Trophoblast cell (in vitro differentiated cells and primary cell): ENCODE measurements around the gene NSF.
"Not testable (repeated sequence)": the region's sequence is repeated elsewhere in the genome, so short reads cannot be mapped to it uniquely, and the experiment has no call there.

Source experiments
- DNase-seq, 2 donors: peaks; one replicate each; pipeline ENCODE4 v3.0.0-alpha.2; 2016
- H2AFZ ChIP-seq: 2 replicates; pipeline ENCODE4 v1.6.1; 2013; ENCODE audit warnings: low read length, moderate library complexity, mild to moderate bottlenecking; ENCODE audit not compliant: insufficient read depth, poor library complexity
- H2AK5ac ChIP-seq: 2 replicates; pipeline ENCODE4 v1.6.1; 2013; ENCODE audit warnings: mild to moderate bottlenecking, low read length
- H2BK120ac ChIP-seq: 2 replicates; pipeline ENCODE4 v1.6.1; 2013; ENCODE audit warnings: low read length, mild to moderate bottlenecking, moderate library complexity; ENCODE audit not compliant: insufficient read depth, poor library complexity
- H2BK12ac ChIP-seq: 2 replicates; pipeline ENCODE4 v1.6.1; 2013; ENCODE audit warnings: mild to moderate bottlenecking, low read length, moderate library complexity
- H2BK5ac ChIP-seq: 2 replicates; pipeline ENCODE4 v1.6.1; 2013; ENCODE audit warnings: low read length, low read depth, moderate library complexity, mild to moderate bottlenecking; ENCODE audit not compliant: poor library complexity
- H3K14ac ChIP-seq: 2 replicates; pipeline ENCODE4 v1.6.1; 2013; ENCODE audit warnings: mild to moderate bottlenecking, low read length
- H3K18ac ChIP-seq: 2 replicates; pipeline ENCODE4 v1.6.1; 2013; ENCODE audit warnings: mild to moderate bottlenecking, low read length
- H3K23ac ChIP-seq: 2 replicates; pipeline ENCODE4 v1.6.1; 2013; ENCODE audit warnings: low read length
- H3K27ac ChIP-seq: 2 replicates; pipeline ENCODE4 v1.5.1; 2013; ENCODE audit warnings: low read depth, mild to moderate bottlenecking, inconsistent platforms, low read length, moderate library complexity
- H3K27me3 ChIP-seq: 2 replicates; pipeline ENCODE4 v1.6.1; 2013; ENCODE audit warnings: inconsistent platforms, mild to moderate bottlenecking, low read length, moderate library complexity; ENCODE audit not compliant: insufficient read depth
- H3K36me3 ChIP-seq, 2 experiments: 1 replicate in 1 of 2; 2 replicates in 1 of 2; pipeline ENCODE4 v1.6.1; 2013; ENCODE audit warnings: low read length in 2 of 2, mild to moderate bottlenecking in 2 of 2, moderate library complexity in 1 of 2; ENCODE audit not compliant: insufficient read depth in 2 of 2, control insufficient read depth in 1 of 2
- H3K4ac ChIP-seq: 2 replicates; pipeline ENCODE4 v1.6.1; 2013; ENCODE audit warnings: low read depth, mild to moderate bottlenecking, low read length, moderate library complexity
- H3K4me1 ChIP-seq, 2 experiments: 1 replicate in 1 of 2; 2 replicates in 1 of 2; pipeline ENCODE4 v1.6.1; 2013; ENCODE audit warnings: low read length in 2 of 2, mild to moderate bottlenecking in 2 of 2, moderate library complexity in 1 of 2; ENCODE audit not compliant: insufficient read depth in 2 of 2, control insufficient read depth in 1 of 2
- H3K4me2 ChIP-seq: 2 replicates; pipeline ENCODE4 v1.6.1; 2013; ENCODE audit warnings: inconsistent platforms, mild to moderate bottlenecking, low read length, moderate library complexity
- H3K4me3 ChIP-seq: 2 replicates; pipeline ENCODE4 v1.5.1; 2013; ENCODE audit warnings: mild to moderate bottlenecking, low read depth, low read length, inconsistent platforms
- H3K79me1 ChIP-seq: one replicate; pipeline ENCODE4 v1.6.1; 2013; ENCODE audit warnings: low read length
- H3K79me2 ChIP-seq: 2 replicates; pipeline ENCODE4 v1.6.1; 2013; ENCODE audit warnings: low read length, mild to moderate bottlenecking; ENCODE audit not compliant: control insufficient read depth, insufficient read depth, poor library complexity
- H3K9ac ChIP-seq: 2 replicates; pipeline ENCODE4 v1.6.1; 2013; ENCODE audit warnings: mild to moderate bottlenecking, low read length
- H3K9me3 ChIP-seq: 2 replicates; pipeline ENCODE4 v1.6.1; 2013; ENCODE audit warnings: low read depth, mild to moderate bottlenecking, control low read depth, inconsistent platforms, low read length; ENCODE audit not compliant: insufficient read depth
- H4K12ac ChIP-seq: 2 replicates; pipeline ENCODE4 v1.6.1; 2013; ENCODE audit warnings: low read depth, mild to moderate bottlenecking, low read length, moderate library complexity
- H4K8ac ChIP-seq: 2 replicates; pipeline ENCODE4 v1.6.1; 2013; ENCODE audit warnings: low read depth, mild to moderate bottlenecking, low read length, moderate library complexity
- H4K91ac ChIP-seq: one replicate; pipeline ENCODE4 v1.6.1; 2013; ENCODE audit warnings: low read depth, mild to moderate bottlenecking, low read length, moderate library complexity
- WGBS: extraction: QIAGEN DNeasy Blood & Tissue Kit; methylation state at CpG from one replicate; pipeline ENCODE4 v1.1.7; 2013; ENCODE audit warnings: missing lambda C conversion rate; ENCODE audit not compliant: insufficient read length, insufficient coverage; ENCODE audit errors: extremely low coverage; 5-methylcytosine and 5-hydroxymethylcytosine counted together

NSF gene

DNA sequence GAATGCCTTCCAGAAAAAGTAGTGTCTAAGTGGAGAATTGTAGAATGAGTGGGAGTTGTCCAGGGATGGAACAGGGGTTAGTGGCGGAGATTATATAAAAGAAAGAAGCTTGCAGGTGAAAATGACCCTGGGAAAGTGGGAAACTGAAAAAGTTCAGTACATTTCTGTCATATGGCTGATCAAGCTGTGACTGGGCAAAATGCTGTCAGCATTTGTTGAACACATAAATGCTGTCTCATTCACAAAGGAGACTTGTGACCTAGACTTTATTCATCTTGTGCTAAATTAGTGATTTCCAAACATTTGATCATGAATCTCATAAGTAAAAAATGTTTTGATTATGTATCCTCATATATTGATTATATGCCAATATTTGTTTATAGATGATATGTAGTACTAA, 28.5 kb downstream of the NSF start:
- not testable (repeated sequence) for H3K79me1 ChIP-seq, H3K9me3 ChIP-seq, H3K79me2 ChIP-seq, H4K12ac ChIP-seq, H3K23ac ChIP-seq, H3K36me3 ChIP-seq, H3K4me3 ChIP-seq, H3K4me2 ChIP-seq, H2BK120ac ChIP-seq, H3K4me1 ChIP-seq, DNase-seq, H2BK12ac ChIP-seq, H3K9ac ChIP-seq, H3K18ac ChIP-seq, H4K91ac ChIP-seq, H3K4ac ChIP-seq, H3K14ac ChIP-seq, H4K8ac ChIP-seq, H3K27ac ChIP-seq, H3K27me3 ChIP-seq, H2AFZ ChIP-seq, H2BK5ac ChIP-seq, H2AK5ac ChIP-seq
- no CpG with 5 or more reads among the region's 1 CpG for WGBS

DNA sequence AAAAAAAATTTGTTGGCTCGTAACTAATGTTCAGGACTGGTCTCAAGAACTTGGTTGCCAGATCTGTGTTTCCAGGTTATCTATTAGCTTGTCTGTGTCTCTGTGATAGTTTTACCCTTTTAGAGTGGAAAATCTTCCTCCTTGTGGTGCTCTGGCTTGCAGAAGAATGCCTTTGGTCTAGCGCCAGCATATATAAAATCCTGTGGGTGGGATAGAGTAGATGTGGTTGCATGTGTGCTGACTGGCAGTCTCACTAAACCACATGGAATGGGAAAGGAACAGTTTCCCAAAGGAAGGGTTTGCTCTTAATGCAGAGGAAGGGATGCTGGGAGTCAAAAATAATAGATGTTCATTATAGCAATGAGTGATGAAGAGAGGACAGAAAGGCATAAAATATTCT, 33.3 kb downstream of the NSF start:
- H3K14ac ChIP-seq, H3K9me3 ChIP-seq, H3K79me2 ChIP-seq, H3K79me1 ChIP-seq, H3K36me3 ChIP-seq, H4K91ac ChIP-seq, H3K9ac ChIP-seq, H3K4me2 ChIP-seq, H3K4me3 ChIP-seq, H3K4me1 ChIP-seq, DNase-seq, H3K4ac ChIP-seq, H2BK5ac ChIP-seq, H2AFZ ChIP-seq, H2BK120ac ChIP-seq, H4K12ac ChIP-seq, H4K8ac ChIP-seq, H2BK12ac ChIP-seq, H3K18ac ChIP-seq, H3K27me3 ChIP-seq, H3K27ac ChIP-seq, H2AK5ac ChIP-seq, H3K23ac ChIP-seq: not testable (repeated sequence)
- no CpG with 5 or more reads among the region's 2 CpGs for WGBS

GRCh38 chr17:46624726-46625125, 34.3 kb downstream of the NSF start:
- H3K18ac ChIP-seq, H2AK5ac ChIP-seq, H3K27ac ChIP-seq, H2BK12ac ChIP-seq, H3K9me3 ChIP-seq, H3K79me1 ChIP-seq, H3K4ac ChIP-seq, H3K36me3 ChIP-seq, H2BK5ac ChIP-seq, H3K14ac ChIP-seq, H3K9ac ChIP-seq, H3K79me2 ChIP-seq, H2AFZ ChIP-seq, H3K4me2 ChIP-seq, H4K8ac ChIP-seq, H3K4me3 ChIP-seq, H3K23ac ChIP-seq, H3K27me3 ChIP-seq, DNase-seq, H3K4me1 ChIP-seq, H4K91ac ChIP-seq, H2BK120ac ChIP-seq, H4K12ac ChIP-seq: not testable (repeated sequence)
- WGBS: no CpG with 5 or more reads among the region's 5 CpGs

- H4K8ac ChIP-seq, H3K4me2 ChIP-seq, H2BK120ac ChIP-seq, H3K79me2 ChIP-seq, H3K18ac ChIP-seq, H3K4ac ChIP-seq, H2AK5ac ChIP-seq, H3K27ac ChIP-seq, H3K4me3 ChIP-seq, H3K14ac ChIP-seq, H3K23ac ChIP-seq, H3K9ac ChIP-seq, DNase-seq, H3K9me3 ChIP-seq, H3K36me3 ChIP-seq, H3K79me1 ChIP-seq, H3K27me3 ChIP-seq, H3K4me1 ChIP-seq, H4K91ac ChIP-seq, H2BK12ac ChIP-seq, H2AFZ ChIP-seq, H2BK5ac ChIP-seq, H4K12ac ChIP-seq: not testable (repeated sequence)
- whole genome bisulfite sequencing: no CpG with 5 or more reads among the region's 2 CpGs
These were observed 37.0 kb downstream of the NSF start for GRCh38 chr17:46627452-46627851.
